Activated T-cell treated with anti-CD3 and anti-CD28 coated beads, Interleukin-2, amount 50 U/mL, for 1 hour (primary cell): Measurements from ENCODE around the gene PPP1R9A.

Experiments
- DNase-seq: peaks from one replicate; pipeline ENCODE4 v3.0.0-alpha.2; 2020

PPP1R9A gene

DNA sequence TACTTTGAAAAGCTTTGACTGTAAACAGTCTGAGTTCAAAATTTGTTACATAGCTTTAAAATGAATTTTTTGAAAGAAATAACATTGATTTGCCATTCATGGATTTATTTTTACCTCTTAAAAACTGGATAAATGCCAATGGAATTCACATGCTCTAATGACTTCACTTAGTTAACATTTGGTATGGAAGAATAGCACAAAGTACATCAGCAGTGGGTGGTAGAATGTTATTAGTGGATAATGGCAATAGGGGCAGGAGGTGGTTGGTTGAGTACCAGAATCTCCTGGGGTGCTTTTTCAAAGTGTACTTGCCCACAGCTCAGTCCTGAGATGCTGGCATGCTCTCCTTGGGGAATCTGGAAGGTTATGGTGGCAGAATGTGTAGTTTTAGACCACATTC lies 4.7 kb downstream of the PPP1R9A start:
- no peak for DNase-seq

DNA sequence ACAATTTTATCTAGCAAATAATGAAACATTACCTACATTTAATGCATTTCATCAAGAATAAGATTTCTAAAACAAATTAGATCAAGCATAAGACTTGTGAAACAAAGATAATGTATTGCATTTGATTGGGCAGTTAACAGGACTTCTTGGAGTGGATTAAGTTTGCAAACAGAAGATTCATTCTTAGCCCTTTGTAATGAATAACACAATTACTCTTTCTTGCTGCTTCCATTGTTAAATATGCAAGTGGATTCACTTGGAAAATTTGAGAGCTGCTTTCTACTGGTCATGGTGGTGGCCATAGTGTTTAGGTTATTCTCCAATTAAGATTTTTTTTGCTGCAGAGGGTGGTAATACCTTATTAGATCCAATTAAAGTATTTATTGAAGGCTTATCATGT lies 6.0 kb downstream of the PPP1R9A start:
- DNase-seq, result no peak

GRCh38 chr7:94921911-94922310 lies 14.5 kb downstream of the PPP1R9A start:
- no peak for DNase-seq

- no peak for DNase-seq
Observed at GRCh38 chr7:94922457-94922856, 15.1 kb downstream of the PPP1R9A start.

- DNase-seq, result no peak
Observed at GRCh38 chr7:94923412-94923811, 16.0 kb downstream of the PPP1R9A start.

DNA sequence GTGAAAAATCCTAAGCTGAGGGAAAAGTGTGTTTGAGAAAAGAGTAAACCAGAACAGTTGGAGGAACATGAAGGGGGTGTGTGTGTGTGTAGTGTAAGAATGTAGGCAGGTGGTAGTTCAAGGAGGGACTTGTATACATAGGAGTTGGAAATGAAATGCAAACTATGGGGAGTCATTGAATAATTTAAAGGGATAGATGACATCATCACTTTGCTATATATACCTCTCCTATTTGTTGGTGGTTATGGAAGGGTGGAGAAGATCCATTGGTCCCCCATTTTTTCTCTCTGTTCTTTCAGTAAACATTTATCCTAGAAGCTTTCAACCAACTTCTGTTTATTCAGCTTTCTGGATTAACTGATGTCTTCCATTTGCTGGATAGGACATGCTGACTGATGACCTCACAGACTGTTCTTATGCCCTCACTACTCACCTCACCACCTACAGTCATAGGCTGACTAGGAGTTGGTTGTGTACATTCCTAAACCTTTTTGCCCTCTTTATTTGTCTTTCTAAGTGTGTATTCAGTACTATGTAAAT lies 20.8 kb downstream of the PPP1R9A start:
- no peak for DNase-seq

DNA sequence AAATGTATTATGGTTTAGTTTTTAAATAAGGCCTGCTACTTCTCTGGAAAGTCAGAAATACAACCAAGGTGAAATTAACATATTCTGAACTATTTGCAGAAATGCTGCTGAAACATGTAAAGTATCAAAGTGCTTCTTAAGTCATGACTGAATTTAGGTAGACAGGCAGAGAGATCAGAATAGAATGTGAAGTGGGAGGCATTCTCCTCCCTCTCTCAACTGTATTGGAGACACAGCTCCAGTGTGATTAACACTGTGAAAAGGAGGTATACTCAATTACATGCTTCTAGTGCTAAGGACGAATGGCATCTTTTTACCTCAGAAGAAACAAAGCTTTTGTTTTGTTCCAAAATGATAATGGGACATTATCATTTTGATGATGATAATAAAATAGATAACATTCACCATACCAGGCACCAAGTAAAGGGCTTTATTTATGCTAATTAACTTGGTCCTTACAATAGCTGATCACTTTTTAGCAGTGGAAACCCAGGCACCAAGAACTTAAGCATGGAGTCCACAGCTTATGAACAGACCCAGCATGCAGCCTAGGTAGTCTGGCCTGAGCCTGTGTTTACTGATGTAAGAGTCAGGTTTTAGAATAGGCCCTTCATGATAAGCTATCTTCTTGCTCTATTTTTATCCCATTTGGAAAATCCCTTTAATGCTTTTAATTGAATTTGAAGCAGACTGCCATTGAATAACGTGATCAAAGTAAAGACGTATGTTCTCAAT lies 26.0 kb downstream of the PPP1R9A start:
- no peak for DNase-seq

DNA sequence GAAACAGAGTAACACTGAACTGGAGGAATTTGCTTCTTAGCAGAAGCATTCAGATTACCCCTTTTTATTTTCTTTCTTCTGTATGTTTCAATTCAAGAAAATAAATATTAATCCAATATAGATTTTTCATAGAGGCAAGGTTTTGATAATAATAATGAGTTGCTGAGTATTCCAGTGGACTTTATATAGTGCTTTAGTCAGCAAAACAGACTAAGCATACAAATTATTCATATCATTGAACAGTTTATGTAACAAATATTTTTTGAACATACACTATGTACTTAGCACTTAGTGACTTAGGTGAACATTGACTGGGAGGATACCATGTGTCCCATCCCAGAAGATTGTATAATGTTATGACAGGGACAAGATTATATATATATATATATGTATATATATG lies 32.0 kb downstream of the PPP1R9A start:
- no peak for DNase-seq

GRCh38 chr7:94940241-94940640 lies 32.8 kb downstream of the PPP1R9A start:
- DNase-seq, result no peak

DNA sequence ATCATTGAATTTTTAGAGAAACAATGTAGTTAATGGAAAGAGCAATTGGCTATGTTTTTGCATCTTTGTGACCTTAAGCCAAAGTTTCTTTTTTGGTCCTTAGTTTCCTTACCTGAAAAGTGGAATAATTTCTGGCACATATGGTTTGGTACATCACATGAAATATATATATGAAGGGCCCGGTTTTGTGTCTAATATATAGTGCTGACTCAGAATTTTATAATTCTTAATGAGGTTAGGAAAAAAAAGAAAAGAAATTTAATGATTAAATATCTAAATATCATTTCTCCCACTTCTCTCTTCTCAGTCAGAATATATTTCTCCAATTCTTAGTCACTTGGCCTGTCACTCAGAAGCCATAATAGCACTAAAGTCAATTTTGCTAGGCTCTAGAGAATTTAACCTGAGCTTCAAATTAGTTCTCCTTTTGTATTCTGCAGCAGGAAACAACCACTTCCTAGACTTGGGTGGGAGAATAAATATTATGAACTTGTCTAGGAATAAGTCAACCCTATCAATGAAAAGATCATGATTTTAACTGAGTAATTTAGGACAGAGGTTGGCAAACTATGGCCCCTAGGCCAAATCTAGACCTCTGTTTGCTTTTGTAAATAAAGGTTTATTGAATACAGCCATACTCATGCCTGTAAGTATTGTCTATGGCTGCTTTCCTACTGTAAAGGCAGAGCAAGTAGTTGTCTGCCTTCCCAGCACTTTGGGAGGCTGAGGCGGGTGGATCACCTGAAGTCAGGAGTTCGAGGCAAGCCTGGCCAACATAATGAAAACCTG lies 34.6 kb downstream of the PPP1R9A start:
- no peak for DNase-seq

GRCh38 chr7:94943134-94943533 lies 35.7 kb downstream of the PPP1R9A start:
- no peak for DNase-seq

DNA sequence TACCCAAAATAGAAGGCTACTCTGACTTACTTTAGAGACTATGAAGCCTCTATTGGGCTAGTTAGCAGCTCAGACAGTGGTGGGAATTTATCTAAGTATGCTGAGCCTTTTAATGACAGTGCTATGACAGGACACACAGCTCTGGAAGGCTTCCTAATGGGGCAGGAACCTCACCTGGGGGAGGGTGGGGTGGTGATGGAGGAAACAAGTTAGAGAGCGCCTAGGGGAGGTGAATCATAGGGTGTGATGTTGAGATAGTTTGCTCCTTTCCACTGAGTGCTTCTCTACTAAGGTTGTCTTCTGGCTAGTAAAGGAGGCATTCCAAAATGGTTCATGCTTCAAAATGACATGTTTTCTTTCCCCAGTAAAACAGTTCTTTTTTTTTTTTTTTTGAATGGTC lies 42.1 kb downstream of the PPP1R9A start:
- no peak for DNase-seq

DNA sequence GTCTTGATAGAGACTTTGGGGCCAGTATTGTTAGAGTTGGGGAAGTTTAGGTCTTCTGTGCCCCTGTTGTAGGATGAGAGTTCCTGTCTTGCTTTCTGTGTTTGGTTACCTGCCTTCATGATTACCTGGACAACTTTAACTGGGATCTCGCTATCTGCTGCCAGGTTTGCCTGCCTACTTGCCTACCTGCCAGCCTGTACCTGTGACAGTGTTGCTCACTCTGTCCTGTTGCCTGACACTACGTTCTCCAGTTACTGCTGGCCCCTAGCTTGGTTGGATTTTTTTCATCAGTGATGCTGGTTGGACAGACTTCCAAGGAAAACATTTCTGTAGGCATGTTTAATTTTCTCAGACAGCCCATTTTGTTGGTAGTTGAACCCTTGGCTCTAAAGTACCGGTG lies 48.4 kb downstream of the PPP1R9A start:
- DNase-seq, result no peak

- DNase-seq, result no peak
Observed at GRCh38 chr7:94957061-94957460, 49.7 kb downstream of the PPP1R9A start.

DNA sequence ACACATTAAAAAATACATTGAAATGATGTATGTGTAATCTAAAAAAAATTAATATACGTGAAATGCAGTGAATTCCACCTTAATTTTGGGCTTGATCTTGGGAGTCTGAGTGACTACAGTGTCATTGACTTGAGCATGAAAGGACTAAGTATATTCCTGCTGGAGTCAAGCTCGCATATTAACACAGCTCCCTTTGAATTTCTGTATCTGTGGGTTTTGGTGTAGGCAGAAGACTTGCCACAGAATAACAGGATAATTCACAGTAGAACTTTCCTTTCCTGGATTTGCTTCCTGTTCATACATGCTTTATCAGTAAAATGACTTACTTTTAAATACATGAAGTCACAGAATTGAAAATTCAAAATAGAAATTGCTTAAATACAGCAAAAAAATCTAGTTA lies 55.3 kb downstream of the PPP1R9A start:
- DNase-seq, result no peak

DNA sequence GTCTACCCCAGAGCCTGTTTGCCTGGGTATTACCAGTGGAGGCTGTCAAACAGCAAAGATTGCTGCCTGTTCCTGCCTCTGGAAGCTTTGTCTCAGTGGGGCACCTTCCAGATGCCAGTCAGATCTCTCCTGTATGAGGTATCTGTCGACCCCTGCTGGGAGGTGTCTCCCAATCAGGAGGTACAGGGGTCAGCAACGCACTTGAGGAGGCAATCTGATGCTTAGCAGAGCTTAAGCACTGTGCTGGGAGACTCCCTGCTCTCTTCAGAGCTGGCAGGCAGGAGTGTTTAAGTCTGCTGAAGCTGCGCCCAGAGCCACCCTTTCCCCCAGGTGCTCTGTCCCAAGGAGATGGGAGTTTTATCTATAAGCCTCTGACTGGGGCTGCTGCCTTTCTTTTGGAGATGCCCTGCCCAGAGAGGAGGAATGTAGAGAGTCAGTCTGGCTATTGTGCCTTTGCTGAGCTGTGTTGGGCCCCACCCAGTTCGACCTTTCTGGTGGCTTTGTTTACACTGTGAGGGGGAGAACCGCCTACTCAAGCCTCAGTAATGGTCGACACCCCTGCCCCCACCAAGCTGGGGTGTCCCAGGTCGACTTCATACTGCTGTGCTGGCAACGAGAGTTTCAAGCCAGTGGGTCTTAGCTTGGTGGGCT lies 62.2 kb downstream of the PPP1R9A start:
- DNase-seq, result no peak

DNA sequence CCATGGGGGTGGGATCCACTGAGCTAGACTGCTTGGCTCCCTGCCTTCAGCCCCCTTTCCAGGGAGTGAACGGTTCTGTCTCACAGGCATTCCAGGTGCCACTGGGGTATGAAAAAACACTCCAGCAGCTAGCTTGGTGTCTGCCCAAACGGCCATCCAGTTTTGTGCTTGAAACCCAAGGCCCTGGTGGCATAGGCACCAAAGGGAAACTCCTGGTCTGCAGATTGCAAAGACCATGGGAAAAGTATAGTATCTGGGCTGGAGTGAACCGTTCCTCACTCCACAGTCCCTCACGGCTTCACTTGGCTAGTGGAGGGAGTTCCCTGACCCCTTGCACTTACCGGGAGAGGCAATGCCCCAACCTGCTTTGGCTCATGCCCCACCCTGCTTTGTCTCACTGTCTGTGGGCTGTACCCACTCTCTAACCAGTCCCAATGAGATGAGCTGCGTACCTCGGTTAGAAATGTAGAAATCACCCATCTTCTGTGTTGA lies 62.7 kb downstream of the PPP1R9A start:
- no peak for DNase-seq

- no peak for DNase-seq
Observed at GRCh38 chr7:94971051-94971867, 63.9 kb downstream of the PPP1R9A start.

GRCh38 chr7:94972296-94972695 lies 64.9 kb downstream of the PPP1R9A start:
- no peak for DNase-seq

- no peak for DNase-seq
Observed at GRCh38 chr7:94973844-94974243, 66.5 kb downstream of the PPP1R9A start.

- DNase-seq, result no peak
Observed at GRCh38 chr7:94974423-94974822, 67.0 kb downstream of the PPP1R9A start.

- DNase-seq, result no peak
Observed at GRCh38 chr7:94975336-94975735, 67.9 kb downstream of the PPP1R9A start.
